ENCODE results near the gene B3GLCT. TPM values are rescaled to one million over a fixed set of nuclear protein-coding genes. Genes with fewer than 3 reads are reported as not detected.

The B3GLCT gene
- total RNA-seq, 2 donors from 2014 or later = 10.1 to 11.5 TPM

GRCh38 chr13:31242916-31243315, 43.1 kb downstream of the B3GLCT start:
- Histone ChIP-seq H3K9ac (ENCODE audit: extremely low read depth, low read length, poor library complexity, severe bottlenecking) (no peak overlapping the region), H3K27ac (ENCODE audit: low read depth, low read length) (no peak overlapping the region), H3K4me1 (ENCODE audit: control insufficient read depth, insufficient read depth, low read length) (no peaks in the 10 kb centered on the region), H3K27me3 (ENCODE audit: control insufficient read depth, insufficient read depth, low read length, poor library complexity, severe bottlenecking) (no peaks in the 10 kb centered on the region), H3K9me3 (ENCODE audit: control insufficient read depth, low read length) (no peaks in the 10 kb centered on the region), H3K36me3 (ENCODE audit: control insufficient read depth, insufficient read depth, low read length) (peaks cover 3% of the 10 kb centered on the region), H3K4me3 (ENCODE audit: low read length) (no peak overlapping the region)
- Mint-ChIP-seq H3K36me3 (ENCODE audit: low read depth) (peaks cover 9% of the 10 kb centered on the region), H3K27ac (no peak overlapping the region), H3K4me1 (no peaks in the 10 kb centered on the region), H3K27me3 (ENCODE audit: insufficient read depth) (no peaks in the 10 kb centered on the region), H3K4me3 (no peak overlapping the region), H3K9me3 (no peaks in the 10 kb centered on the region)
- 100% methylated on average over 1 of the region's 1 CpG; no CpG with 5 or more reads in 1 of the 2 experiments for WGBS, 2 experiments (ENCODE audit: insufficient coverage in 1 of 2, insufficient read length in 1 of 2)
- DNase-seq = no peak
- TF ChIP-seq, protein P1, sequence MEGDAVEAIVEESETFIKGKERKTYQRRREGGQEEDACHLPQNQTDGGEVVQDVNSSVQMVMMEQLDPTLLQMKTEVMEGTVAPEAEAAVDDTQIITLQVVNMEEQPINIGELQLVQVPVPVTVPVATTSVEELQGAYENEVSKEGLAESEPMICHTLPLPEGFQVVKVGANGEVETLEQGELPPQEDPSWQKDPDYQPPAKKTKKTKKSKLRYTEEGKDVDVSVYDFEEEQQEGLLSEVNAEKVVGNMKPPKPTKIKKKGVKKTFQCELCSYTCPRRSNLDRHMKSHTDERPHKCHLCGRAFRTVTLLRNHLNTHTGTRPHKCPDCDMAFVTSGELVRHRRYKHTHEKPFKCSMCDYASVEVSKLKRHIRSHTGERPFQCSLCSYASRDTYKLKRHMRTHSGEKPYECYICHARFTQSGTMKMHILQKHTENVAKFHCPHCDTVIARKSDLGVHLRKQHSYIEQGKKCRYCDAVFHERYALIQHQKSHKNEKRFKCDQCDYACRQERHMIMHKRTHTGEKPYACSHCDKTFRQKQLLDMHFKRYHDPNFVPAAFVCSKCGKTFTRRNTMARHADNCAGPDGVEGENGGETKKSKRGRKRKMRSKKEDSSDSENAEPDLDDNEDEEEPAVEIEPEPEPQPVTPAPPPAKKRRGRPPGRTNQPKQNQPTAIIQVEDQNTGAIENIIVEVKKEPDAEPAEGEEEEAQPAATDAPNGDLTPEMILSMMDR (conservative IDR thresholded peaks at IDR 0.05) = no peak

DNA sequence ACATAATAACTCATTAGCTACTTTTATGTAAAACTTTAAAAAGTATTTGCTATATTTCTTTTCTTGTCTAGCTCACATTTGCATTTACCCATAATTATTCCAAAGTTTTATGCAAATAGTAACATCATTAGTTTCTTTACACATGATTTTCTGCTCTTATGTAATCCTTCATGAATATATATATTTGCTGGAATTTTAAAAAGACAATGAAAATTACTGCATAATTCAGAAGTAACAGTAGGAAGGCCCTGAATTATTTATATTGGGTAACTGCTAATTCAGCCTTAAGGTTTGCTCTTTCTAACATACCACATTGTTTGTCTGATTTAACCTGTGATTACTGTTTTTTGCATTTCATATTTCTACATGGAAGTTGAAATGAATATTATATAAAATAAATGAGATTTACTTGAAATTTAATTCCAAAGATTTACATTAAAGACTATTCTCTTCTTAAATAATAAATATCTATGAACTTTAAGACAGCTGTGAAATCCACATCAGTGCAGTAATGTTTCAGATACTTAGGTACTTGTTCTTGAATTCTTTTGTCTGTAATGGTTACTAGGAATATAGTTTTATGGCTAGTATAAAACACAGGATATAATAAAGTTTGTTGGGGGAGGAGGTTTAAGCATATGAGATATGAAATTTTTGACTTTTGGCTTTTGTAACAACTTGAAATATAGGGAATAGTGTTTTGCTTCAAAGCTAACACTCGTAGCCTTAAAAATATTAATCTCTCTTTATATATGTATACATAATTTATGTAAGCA, 46.0 kb downstream of the B3GLCT start:
- Mint-ChIP-seq H3K4me1 (peaks cover 7% of the 10 kb centered on the region), H3K27me3 (ENCODE audit: insufficient read depth) (no peaks in the 10 kb centered on the region), H3K4me3 (no peak overlapping the region), H3K9me3 (no peaks in the 10 kb centered on the region), H3K27ac (no peak overlapping the region), H3K36me3 (ENCODE audit: low read depth) (peaks cover 16% of the 10 kb centered on the region)
- Histone ChIP-seq H3K27me3 (ENCODE audit: control insufficient read depth, insufficient read depth, low read length, poor library complexity, severe bottlenecking) (no peaks in the 10 kb centered on the region), H3K36me3 (ENCODE audit: control insufficient read depth, insufficient read depth, low read length) (peaks cover 14% of the 10 kb centered on the region), H3K27ac (ENCODE audit: low read depth, low read length) (no peak overlapping the region), H3K9ac (ENCODE audit: extremely low read depth, low read length, poor library complexity, severe bottlenecking) (no peak overlapping the region), H3K4me3 (ENCODE audit: low read length) (no peak overlapping the region), H3K9me3 (ENCODE audit: control insufficient read depth, low read length) (no peaks in the 10 kb centered on the region), H3K4me1 (ENCODE audit: control insufficient read depth, insufficient read depth, low read length) (no peaks in the 10 kb centered on the region)
- TF ChIP-seq, protein P1 (conservative IDR thresholded peaks at IDR 0.05) = no peak
- no CpG with 5 or more reads among the region's 1 CpG for WGBS, 2 experiments (ENCODE audit: insufficient coverage in 1 of 2, insufficient read length in 1 of 2)
- DNase-seq = no peak

GRCh38 chr13:31246918-31247317, 47.1 kb downstream of the B3GLCT start:
- 91 to 100% methylated on average over 2 to 5 of the region's 6 CpGs for WGBS, 2 experiments (ENCODE audit: insufficient coverage in 1 of 2, insufficient read length in 1 of 2)
- no peaks in the 10 kb centered on the region for H3K4me1 ChIP-seq (ENCODE audit: control insufficient read depth, insufficient read depth, low read length)
- no peak overlapping the region for H3K27ac ChIP-seq (ENCODE audit: low read depth, low read length)
- Mint-ChIP-seq H3K36me3 (ENCODE audit: low read depth) (peaks cover 25% of the 10 kb centered on the region), H3K4me1 (peaks cover 7% of the 10 kb centered on the region), H3K9me3 (peaks cover 4% of the 10 kb centered on the region), H3K27me3 (ENCODE audit: insufficient read depth) (no peaks in the 10 kb centered on the region), H3K4me3 (no peak overlapping the region), H3K27ac (no peak overlapping the region)
- no peak for DNase-seq
- peaks cover 14% of the 10 kb centered on the region for H3K36me3 ChIP-seq (ENCODE audit: control insufficient read depth, insufficient read depth, low read length)
- no peaks in the 10 kb centered on the region for H3K27me3 ChIP-seq (ENCODE audit: control insufficient read depth, insufficient read depth, low read length, poor library complexity, severe bottlenecking)
- no peak overlapping the region for H3K4me3 ChIP-seq (ENCODE audit: low read length)
- H3K9me3 ChIP-seq (ENCODE audit: control insufficient read depth, low read length) = no peaks in the 10 kb centered on the region
- no peak overlapping the region for H3K9ac ChIP-seq (ENCODE audit: extremely low read depth, low read length, poor library complexity, severe bottlenecking)
- TF ChIP-seq, protein P1 (conservative IDR thresholded peaks at IDR 0.05) = no peak
